Skin of body (tissue), 1 donor: Measurements from ENCODE around the gene RASA2. TPM values are rescaled to one million over a fixed set of nuclear protein-coding genes. Genes with fewer than 3 reads are reported as not detected.

Experiments used
- total RNA-seq: library from RNA; depleted of rRNA; stranded (reverse); fragments of >200 nt; gene quantifications from one replicate; pipeline ENCODE4 v1.2.3, GENCODE V29; 2014

RASA2 gene
- total RNA-seq, 1 donor from 2014 or later = 23.3 TPM

Other genes with a start within 250 kb of the RASA2 start
- gene ZBTB38, start 118.5 kb upstream of the RASA2 start, total RNA-seq = 58.9 TPM